Omental fat pad (tissue), 4 donors: ENCODE data around the gene CNGA2. TPM values are rescaled to one million over a fixed set of nuclear protein-coding genes. Genes with fewer than 3 reads are reported as not detected.
A peak's percentile ranks its signal among the peaks of the same experiment; 100 is the strongest.

Source experiments
- ATAC-seq: fragments of 150-250 bp; one replicate; pipeline ENCODE4 v1.9.1; 2016; ENCODE audit warnings: mild to moderate bottlenecking, moderate library complexity; ENCODE audit not compliant: low FRiP score
- DNase-seq: peaks from one replicate; pipeline ENCODE4 v3.0.0-alpha.2; 2019; ENCODE audit warnings: low spot score
- total RNA-seq, 4 donors: library from RNA; depleted of rRNA; stranded (reverse); fragments of >200 nt; gene quantifications; one replicate each; pipeline ENCODE4 v1.1.0, GENCODE V29; 2016
- TF ChIP-seq, protein P1 (sequence below), 3 donors: fragments of 450-650 bp; IDR thresholded peaks; one replicate each; pipeline ENCODE4 v1.5.1; 2016 to 2017; ENCODE audit warnings: antibody characterized with exemption in 3 of 3, mild to moderate bottlenecking in 3 of 3, moderate library complexity in 2 of 3

CNGA2 gene
- total RNA-seq: not detected

DNA sequence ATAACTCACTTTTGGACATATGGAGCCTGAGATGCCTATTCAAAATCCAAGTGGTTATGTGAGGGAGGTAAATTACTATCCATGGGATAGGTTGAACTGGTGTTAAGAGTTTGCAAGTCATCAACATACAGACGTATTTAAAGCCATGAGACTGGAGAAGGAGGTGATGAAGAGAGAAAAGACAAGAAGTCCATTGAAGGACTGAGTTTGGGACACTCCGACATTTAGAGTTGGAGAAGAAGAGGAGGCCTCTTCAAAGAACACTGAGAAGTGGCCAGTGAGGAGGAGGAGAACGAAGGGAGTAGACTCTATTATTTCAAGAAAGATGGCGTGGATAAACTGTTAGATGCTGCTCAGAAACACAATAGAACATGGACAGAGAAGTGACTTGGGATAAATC is at the start of gene CNGA2:
Gene CNGA2 (plus strand): TSS at position 301 of the 400 bp plus-strand sequence. CDS start 3,738 bp downstream, outside the sequence.
- ATAC-seq (no peak), DNase-seq (no peak)
- TF ChIP-seq, protein P1, sequence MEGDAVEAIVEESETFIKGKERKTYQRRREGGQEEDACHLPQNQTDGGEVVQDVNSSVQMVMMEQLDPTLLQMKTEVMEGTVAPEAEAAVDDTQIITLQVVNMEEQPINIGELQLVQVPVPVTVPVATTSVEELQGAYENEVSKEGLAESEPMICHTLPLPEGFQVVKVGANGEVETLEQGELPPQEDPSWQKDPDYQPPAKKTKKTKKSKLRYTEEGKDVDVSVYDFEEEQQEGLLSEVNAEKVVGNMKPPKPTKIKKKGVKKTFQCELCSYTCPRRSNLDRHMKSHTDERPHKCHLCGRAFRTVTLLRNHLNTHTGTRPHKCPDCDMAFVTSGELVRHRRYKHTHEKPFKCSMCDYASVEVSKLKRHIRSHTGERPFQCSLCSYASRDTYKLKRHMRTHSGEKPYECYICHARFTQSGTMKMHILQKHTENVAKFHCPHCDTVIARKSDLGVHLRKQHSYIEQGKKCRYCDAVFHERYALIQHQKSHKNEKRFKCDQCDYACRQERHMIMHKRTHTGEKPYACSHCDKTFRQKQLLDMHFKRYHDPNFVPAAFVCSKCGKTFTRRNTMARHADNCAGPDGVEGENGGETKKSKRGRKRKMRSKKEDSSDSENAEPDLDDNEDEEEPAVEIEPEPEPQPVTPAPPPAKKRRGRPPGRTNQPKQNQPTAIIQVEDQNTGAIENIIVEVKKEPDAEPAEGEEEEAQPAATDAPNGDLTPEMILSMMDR (IDR thresholded peaks at IDR 0.05): no peak

DNA sequence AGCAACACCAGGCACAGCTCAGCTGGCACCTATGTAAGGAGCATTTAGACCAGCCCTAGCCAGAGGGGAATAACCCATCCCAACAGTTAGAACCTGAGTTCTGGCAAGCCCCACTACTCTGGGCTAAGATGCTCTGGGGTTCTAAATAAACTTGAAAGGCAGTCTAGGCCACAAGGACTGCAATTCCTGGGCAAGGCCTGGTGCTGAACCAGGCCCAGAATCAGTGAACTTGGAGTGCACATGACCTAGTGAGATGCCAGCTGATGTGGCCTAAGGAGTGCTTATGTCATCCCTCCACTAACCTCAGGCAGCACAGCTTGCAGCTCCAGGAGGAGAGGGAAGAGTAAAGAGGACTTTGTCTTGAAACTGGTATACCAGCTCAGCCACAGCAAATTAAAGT is 46.9 kb upstream of the CNGA2 start:
- TF ChIP-seq, protein P1 (IDR thresholded peaks at IDR 0.05): no peak
- no peak for ATAC-seq
- DNase-seq: no peak

DNA sequence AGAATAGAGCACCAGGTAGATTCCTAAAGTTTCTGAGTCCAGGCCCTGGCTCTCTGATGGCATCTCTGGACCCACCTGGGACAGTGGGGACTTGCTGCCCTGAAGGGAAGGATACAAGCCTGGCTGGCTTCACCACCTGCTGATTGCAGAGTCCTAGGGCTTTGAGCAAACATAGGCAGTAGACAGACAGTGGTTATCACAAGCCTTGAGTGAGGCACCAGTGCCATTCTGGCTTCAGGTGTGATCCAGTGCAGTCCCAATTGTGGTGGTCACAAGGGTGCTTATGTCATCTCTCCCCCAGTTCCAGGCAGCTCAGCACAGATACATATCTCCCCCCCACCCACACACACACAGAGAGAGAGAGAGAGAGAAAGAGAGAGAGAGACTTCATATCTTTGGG is 45.9 kb upstream of the CNGA2 start:
- ATAC-seq (no peak), DNase-seq (no peak)
- TF ChIP-seq, protein P1 (IDR thresholded peaks at IDR 0.05): no peak

DNA sequence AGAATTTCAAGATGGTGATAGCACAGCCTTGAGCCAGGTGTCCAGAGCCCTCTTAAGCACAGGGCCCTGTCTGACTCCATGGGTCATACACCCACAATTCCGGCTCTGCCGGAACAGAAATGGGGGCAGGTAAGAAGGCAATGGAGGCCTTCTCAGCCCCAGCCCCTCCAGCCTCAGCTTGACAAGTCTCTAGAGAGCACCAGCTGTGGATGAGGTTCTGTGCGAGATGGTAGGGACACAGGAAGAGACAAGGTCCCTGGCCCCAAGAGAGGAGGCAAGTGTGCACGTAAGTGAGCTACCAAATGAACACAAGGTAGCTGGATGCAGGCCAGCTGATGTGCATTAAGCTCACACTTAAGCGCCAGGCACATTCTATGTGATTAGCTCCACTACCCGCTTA is 41.7 kb upstream of the CNGA2 start:
- TF ChIP-seq, protein P1 (IDR thresholded peaks at IDR 0.05): no peak
- ATAC-seq (no peak), DNase-seq (no peak)

DNA sequence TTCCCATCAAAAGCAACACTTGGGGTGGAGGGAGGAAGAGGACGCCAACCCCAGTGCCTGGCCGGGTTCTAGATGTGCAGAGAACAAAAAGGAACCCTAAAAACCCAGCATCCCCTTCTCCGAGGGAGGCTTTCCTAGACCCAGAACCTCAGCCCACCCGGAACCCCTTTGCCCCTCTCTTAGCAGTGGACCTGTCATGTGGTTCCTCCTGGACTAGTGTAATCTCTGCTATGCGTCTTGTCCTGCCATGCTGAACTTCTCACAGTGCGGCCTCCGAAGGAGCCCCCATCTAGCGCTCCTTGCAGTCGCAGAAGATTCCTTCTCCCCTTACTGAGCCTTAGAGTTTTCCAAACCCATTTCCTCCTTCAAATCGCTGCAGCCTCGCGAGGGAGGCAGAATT is 40.4 kb upstream of the CNGA2 start:
- no peak for ATAC-seq
- no peak for DNase-seq
- TF ChIP-seq, protein P1 (IDR thresholded peaks at IDR 0.05): no peak

DNA sequence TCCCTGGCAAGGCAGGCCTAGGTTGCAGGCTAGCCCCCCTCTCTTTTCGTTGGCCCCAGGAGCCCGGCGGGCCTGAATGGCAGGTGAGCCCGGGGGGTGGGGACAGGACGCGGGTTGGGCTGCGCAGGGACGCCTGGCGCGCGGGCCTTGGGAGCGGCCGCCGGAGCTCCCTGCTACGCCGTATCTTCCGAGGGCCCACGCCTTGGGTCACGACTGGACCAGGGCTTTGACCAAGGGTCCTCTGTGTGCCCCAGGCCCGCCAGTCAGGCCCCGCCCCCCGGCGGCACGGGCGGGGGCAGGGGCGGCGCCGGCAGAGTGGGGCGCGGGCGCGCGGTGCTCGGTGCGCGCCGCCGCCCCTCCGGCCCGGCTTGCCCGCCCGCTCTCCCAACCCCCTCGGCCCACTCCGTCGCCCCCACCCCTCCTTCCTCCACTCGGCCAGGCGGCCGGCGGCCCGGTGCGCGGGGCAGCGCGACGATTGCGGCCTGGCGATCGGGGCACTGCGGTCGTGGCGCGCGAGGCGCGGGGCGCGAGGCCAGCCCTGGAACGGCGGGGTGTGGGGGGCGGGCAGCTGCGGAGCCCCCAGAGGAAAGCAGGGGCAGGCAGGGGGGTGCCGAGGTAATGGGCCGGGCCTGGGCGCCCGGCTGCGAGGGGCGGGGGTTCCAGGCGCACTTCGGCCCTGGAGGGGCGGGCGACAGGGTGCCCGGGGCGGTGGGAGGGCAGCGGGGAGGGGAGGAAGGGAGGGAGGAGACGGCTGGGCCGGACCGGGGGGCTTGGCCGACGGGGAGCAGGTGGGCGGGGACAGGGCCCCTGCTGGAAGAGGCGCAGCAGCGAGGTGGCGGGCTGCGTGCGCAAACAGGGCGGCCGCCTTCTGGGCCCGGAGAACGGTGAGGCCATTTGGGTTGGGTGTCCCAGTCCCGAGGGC is 39.6 kb upstream of the CNGA2 start, which contains the start of gene PRRG3:
Gene PRRG3 (plus strand): TSS at position 798 of the 922 bp plus-strand sequence. CDS start 3,357 bp downstream, outside the sequence.
- no peak for DNase-seq
- TF ChIP-seq, protein P1 (IDR thresholded peaks at IDR 0.05): no peak
- peak; percentile 25 for ATAC-seq
